Renal pelvis (tissue), 12 donors: Measurements from ENCODE around the gene DNMT3A. TPM values are rescaled to one million over a fixed set of nuclear protein-coding genes. Genes with fewer than 3 reads are reported as not detected.

ENCODE experiments used
- DNase-seq: peaks from one replicate; pipeline ENCODE4 v3.0.0-alpha.2; 2013
- long read RNA-seq, 16 experiments: transcript quantifications; one replicate each; lab custom pipeline, GENCODE V29; 2026
- polyA plus RNA-seq, 3 donors: library from polyadenylated mRNA; unstranded; fragments of 120-200 nt; gene quantifications; one replicate each; pipeline ENCODE4 v1.2.1, GENCODE V29; 2013; ENCODE audit not compliant: insufficient read length in 3 of 3

Gene DNMT3A
- 100 to 1,000 TPM in 1 of 3 donors, 10 to 100 TPM in 2; 82.8 to 101 (median 95.6) TPM for polyA plus RNA-seq
- long read RNA-seq, donor 1, partial matches to known transcripts: 0 of 2 reads
- long read RNA-seq, donor 1, other reads (novel, unspliced or antisense): 0 of 2 reads
- long read RNA-seq, donor 2, full-length matches to known transcripts: 11 of 23 reads
- long read RNA-seq, donor 2, partial matches to known transcripts: 12 of 23 reads
- long read RNA-seq, donor 2, other reads (novel, unspliced or antisense): 0 of 23 reads
- long read RNA-seq, donor 3, full-length matches to known transcripts: 5 of 11 reads
- long read RNA-seq, donor 3, partial matches to known transcripts: 6 of 11 reads
- long read RNA-seq, donor 3, other reads (novel, unspliced or antisense): 0 of 11 reads
- long read RNA-seq, donor 4, transcript DNMT3A-205 (18 exons, 2,300 nt): major isoform, 7 of 73 reads
- long read RNA-seq, donor 4, partial matches to known transcripts: 66 of 73 reads
- long read RNA-seq, donor 4, other reads (novel, unspliced or antisense): 0 of 73 reads
- long read RNA-seq, donor 5, partial matches to known transcripts: 0 of 3 reads
- long read RNA-seq, donor 5, other reads (novel, unspliced or antisense): 0 of 3 reads
- long read RNA-seq, donor 6, full-length matches to known transcripts: 9 of 22 reads
- long read RNA-seq, donor 6, partial matches to known transcripts: 13 of 22 reads
- long read RNA-seq, donor 6, other reads (novel, unspliced or antisense): 0 of 22 reads
- long read RNA-seq, donor 7, transcript DNMT3A-205 (18 exons, 2,300 nt): major isoform, 7 of 25 reads
- long read RNA-seq, donor 7, partial matches to known transcripts: 15 of 25 reads
- long read RNA-seq, donor 7, other reads (novel, unspliced or antisense): 0 of 25 reads
- long read RNA-seq, donor 8, partial matches to known transcripts: 0 of 1 reads
- long read RNA-seq, donor 8, other reads (novel, unspliced or antisense): 0 of 1 reads
- long read RNA-seq, donor 9, full-length matches to known transcripts: 10 of 102 reads
- long read RNA-seq, donor 9, partial matches to known transcripts: 92 of 102 reads
- long read RNA-seq, donor 9, other reads (novel, unspliced or antisense): 0 of 102 reads
- long read RNA-seq, donor 10, transcript DNMT3A-205 (18 exons, 2,300 nt): major isoform, 8 of 17 reads
- long read RNA-seq, donor 10, partial matches to known transcripts: 8 of 17 reads
- long read RNA-seq, donor 10, other reads (novel, unspliced or antisense): 0 of 17 reads
- long read RNA-seq, donor 11, partial matches to known transcripts: 0 of 4 reads
- long read RNA-seq, donor 11, other reads (novel, unspliced or antisense): 0 of 4 reads
- long read RNA-seq, donor 12, full-length matches to known transcripts: 7 of 21 reads
- long read RNA-seq, donor 12, partial matches to known transcripts: 14 of 21 reads
- long read RNA-seq, donor 12, other reads (novel, unspliced or antisense): 0 of 21 reads
- long read RNA-seq, donor 13, partial matches to known transcripts: 14 of 14 reads
- long read RNA-seq, donor 13, other reads (novel, unspliced or antisense): 0 of 14 reads
- long read RNA-seq, donor 14: 0 reads
- long read RNA-seq, donor 15, full-length matches to known transcripts: 8 of 8 reads
- long read RNA-seq, donor 15, partial matches to known transcripts: 0 of 8 reads
- long read RNA-seq, donor 15, other reads (novel, unspliced or antisense): 0 of 8 reads
- long read RNA-seq, donor 16, partial matches to known transcripts: 40 of 47 reads
- long read RNA-seq, donor 16, other reads (novel, unspliced or antisense): 0 of 47 reads

GRCh38 chr2:25341753-25342371, at the start of gene DNMT3A:
Gene DNMT3A, minus strand, starts transcription at chr2:25341925. Its CDS starts 27,941 bp downstream, at chr2:25313984.
- peak; percentile 72 for DNase-seq

- DNase-seq: no peak
Measured at GRCh38 chr2:25389161-25389560, 47.4 kb upstream of the DNMT3A start.

GRCh38 chr2:25388491-25388890, 46.8 kb upstream of the DNMT3A start:
- no peak for DNase-seq

- no peak for DNase-seq
Measured at GRCh38 chr2:25387876-25388449, 46.2 kb upstream of the DNMT3A start.

GRCh38 chr2:25386971-25387875, 45.5 kb upstream of the DNMT3A start:
- no peak for DNase-seq

- no peak for DNase-seq
Measured at GRCh38 chr2:25385910-25386309, 44.2 kb upstream of the DNMT3A start.

- DNase-seq: no peak
Measured at GRCh38 chr2:25383806-25384205, 42.1 kb upstream of the DNMT3A start.

- no peak for DNase-seq
Measured at GRCh38 chr2:25381502-25381901, 39.8 kb upstream of the DNMT3A start.

GRCh38 chr2:25380586-25381375, 39.1 kb upstream of the DNMT3A start:
- no peak for DNase-seq

- no peak for DNase-seq
Measured at GRCh38 chr2:25380023-25380422, 38.3 kb upstream of the DNMT3A start.

GRCh38 chr2:25379535-25379934, 37.8 kb upstream of the DNMT3A start:
- DNase-seq: no peak

GRCh38 chr2:25378731-25379490, 37.2 kb upstream of the DNMT3A start:
- DNase-seq: no peak

GRCh38 chr2:25377822-25378421, 36.2 kb upstream of the DNMT3A start:
- no peak for DNase-seq

- DNase-seq: peak; percentile 89
Measured at GRCh38 chr2:25376750-25377621, 35.3 kb upstream of the DNMT3A start.

GRCh38 chr2:25375989-25376545, 34.3 kb upstream of the DNMT3A start:
- DNase-seq: no peak
